Activated CD8-positive, alpha-beta memory T cell treated with anti-CD3 and anti-CD28 coated beads, Interleukin-2, amount 50 U/mL, for 24 hours (primary cell): ENCODE results near the gene SLC29A1.
"Not testable (repeated sequence)": the region's sequence is repeated elsewhere in the genome, so short reads cannot be mapped to it uniquely, and the experiment has no call there.

Experiments used
- DNase-seq: peaks from one replicate; pipeline ENCODE4 v3.0.0-alpha.2; 2020; ENCODE audit errors: extremely low read depth

SLC29A1 gene

GRCh38 chr6:44194326-44194725 is 29.1 kb upstream of the SLC29A1 start:
- no peak for DNase-seq

- DNase-seq = not testable (repeated sequence)
Measured at GRCh38 chr6:44196351-44196750, 27.0 kb upstream of the SLC29A1 start.

GRCh38 chr6:44198684-44199083 is 24.7 kb upstream of the SLC29A1 start:
- no peak for DNase-seq

GRCh38 chr6:44199883-44200282 is 23.5 kb upstream of the SLC29A1 start:
- DNase-seq = no peak

GRCh38 chr6:44201200-44201599 is 22.2 kb upstream of the SLC29A1 start:
- no peak for DNase-seq

- DNase-seq = no peak
Measured at GRCh38 chr6:44201638-44202303, 21.6 kb upstream of the SLC29A1 start.

GRCh38 chr6:44202332-44202971 is 20.9 kb upstream of the SLC29A1 start:
- DNase-seq = no peak

- no peak for DNase-seq
Measured at GRCh38 chr6:44202972-44203750, 20.2 kb upstream of the SLC29A1 start.

- DNase-seq = no peak
Measured at GRCh38 chr6:44203955-44204354, 19.4 kb upstream of the SLC29A1 start.

GRCh38 chr6:44207966-44208365 is 15.4 kb upstream of the SLC29A1 start:
- DNase-seq = no peak

- no peak for DNase-seq
Measured at GRCh38 chr6:44211284-44211683, 12.1 kb upstream of the SLC29A1 start.

- DNase-seq = no peak
Measured at GRCh38 chr6:44214307-44214706, 9.1 kb upstream of the SLC29A1 start.

- no peak for DNase-seq
Measured at GRCh38 chr6:44216677-44217331, 6.6 kb upstream of the SLC29A1 start, which contains the start of gene MYMX. Gene MYMX, plus strand, starts transcription at chr6:44216926. Its CDS starts 546 bp downstream, at chr6:44217472.

GRCh38 chr6:44217332-44218143 is 5.9 kb upstream of the SLC29A1 start:
- no peak for DNase-seq

- DNase-seq = no peak
Measured at GRCh38 chr6:44219053-44219814, 4.2 kb upstream of the SLC29A1 start.

- no peak for DNase-seq
Measured at GRCh38 chr6:44219815-44220784, 3.3 kb upstream of the SLC29A1 start.

- no peak for DNase-seq
Measured at GRCh38 chr6:44220913-44221290, 2.5 kb upstream of the SLC29A1 start.

GRCh38 chr6:44221291-44221960 is 2.0 kb upstream of the SLC29A1 start:
- peak; percentile 35 for DNase-seq

- no peak for DNase-seq
Measured at GRCh38 chr6:44221961-44222335, 1.4 kb upstream of the SLC29A1 start.
